Prostate gland (tissue), 2 donors: Measurements from ENCODE around the gene AK8.

Experiments
- POLR2A ChIP-seq: fragments of 450-650 bp; IDR thresholded peaks from one replicate; pipeline ENCODE4 v1.6.1; 2016; ENCODE audit warnings: antibody characterized with exemption, mild to moderate bottlenecking
- TF ChIP-seq, protein P1 (sequence below), 4 experiments: fragments of 200-600 bp in 2 of 4; fragments of 450-650 bp in 2 of 4; sonication (generic) in 2 of 4; IDR thresholded peaks; 1 replicate in 3 of 4; 2 replicates in 1 of 4; pipeline ENCODE4 v1.5.1; 2016 to 2019; ENCODE audit warnings: antibody characterized with exemption in 4 of 4, mild to moderate bottlenecking in 2 of 4, moderate library complexity in 2 of 4

DNA sequence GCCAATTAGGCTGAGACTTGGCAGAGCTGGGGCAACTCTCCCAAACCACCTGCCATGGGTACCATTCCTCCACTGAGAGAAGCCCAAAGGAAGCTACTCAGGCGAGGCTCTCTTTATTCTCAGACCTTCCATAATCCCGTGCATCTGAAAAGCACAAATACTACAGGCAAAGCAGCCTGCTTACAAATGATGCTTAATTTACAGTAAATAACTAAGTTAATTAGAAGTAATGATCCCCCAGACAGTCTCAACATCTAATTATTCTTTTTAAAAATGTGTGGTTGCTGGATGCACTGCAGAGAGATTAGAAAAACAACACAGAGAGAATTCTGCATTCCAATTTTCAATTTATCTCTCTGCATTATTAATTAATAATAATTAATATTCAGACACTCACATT is 53.1 kb downstream of the AK8 start:
- TF ChIP-seq, protein P1, sequence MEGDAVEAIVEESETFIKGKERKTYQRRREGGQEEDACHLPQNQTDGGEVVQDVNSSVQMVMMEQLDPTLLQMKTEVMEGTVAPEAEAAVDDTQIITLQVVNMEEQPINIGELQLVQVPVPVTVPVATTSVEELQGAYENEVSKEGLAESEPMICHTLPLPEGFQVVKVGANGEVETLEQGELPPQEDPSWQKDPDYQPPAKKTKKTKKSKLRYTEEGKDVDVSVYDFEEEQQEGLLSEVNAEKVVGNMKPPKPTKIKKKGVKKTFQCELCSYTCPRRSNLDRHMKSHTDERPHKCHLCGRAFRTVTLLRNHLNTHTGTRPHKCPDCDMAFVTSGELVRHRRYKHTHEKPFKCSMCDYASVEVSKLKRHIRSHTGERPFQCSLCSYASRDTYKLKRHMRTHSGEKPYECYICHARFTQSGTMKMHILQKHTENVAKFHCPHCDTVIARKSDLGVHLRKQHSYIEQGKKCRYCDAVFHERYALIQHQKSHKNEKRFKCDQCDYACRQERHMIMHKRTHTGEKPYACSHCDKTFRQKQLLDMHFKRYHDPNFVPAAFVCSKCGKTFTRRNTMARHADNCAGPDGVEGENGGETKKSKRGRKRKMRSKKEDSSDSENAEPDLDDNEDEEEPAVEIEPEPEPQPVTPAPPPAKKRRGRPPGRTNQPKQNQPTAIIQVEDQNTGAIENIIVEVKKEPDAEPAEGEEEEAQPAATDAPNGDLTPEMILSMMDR (IDR thresholded peaks at IDR 0.05) = no peak
- TF ChIP-seq POLR2A = no peak
